ACC112 (cell line): ENCODE data around the gene PIF1.

Experiments used
- H2AFZ ChIP-seq: fragments of 200-600 bp; sonication (generic); one replicate; pipeline ENCODE4 v1.6.0; 2017; ENCODE audit warnings: antibody characterized with exemption, low read length; ENCODE audit not compliant: unreplicated experiment
- H3K27ac ChIP-seq: fragments of 200-600 bp; sonication (generic); 2 replicates; pipeline ENCODE4 v1.5.1; 2014; ENCODE audit warnings: low read depth, mild to moderate bottlenecking, antibody characterized with exemption, low read length, moderate library complexity
- H3K27me3 ChIP-seq: fragments of 200-600 bp; sonication (generic); 2 replicates; pipeline ENCODE4 v1.6.1; 2014; ENCODE audit warnings: mild to moderate bottlenecking, antibody characterized with exemption, low read length, moderate library complexity, mixed read lengths; ENCODE audit not compliant: insufficient read depth
- H3K36me3 ChIP-seq: fragments of 200-600 bp; sonication (generic); 2 replicates; pipeline ENCODE4 v1.6.1; 2016; ENCODE audit warnings: mild to moderate bottlenecking, antibody characterized with exemption, low read length, moderate library complexity, mixed read lengths; ENCODE audit not compliant: insufficient read depth
- H3K4me1 ChIP-seq: fragments of 200-600 bp; sonication (generic); one replicate; pipeline ENCODE4 v1.6.1; 2016; ENCODE audit warnings: low read length, mixed read lengths; ENCODE audit not compliant: insufficient read depth, unreplicated experiment, control insufficient read depth
- H3K4me3 ChIP-seq: fragments of 200-600 bp; sonication (generic); 2 replicates; pipeline ENCODE4 v1.5.1; 2014; ENCODE audit warnings: mild to moderate bottlenecking, low read depth, low read length
- H3K79me2 ChIP-seq: fragments of 200-600 bp; sonication (generic); one replicate; pipeline ENCODE4 v1.6.0; 2016; ENCODE audit warnings: low read length; ENCODE audit not compliant: control insufficient read depth, unreplicated experiment, insufficient read depth

The PIF1 gene

DNA sequence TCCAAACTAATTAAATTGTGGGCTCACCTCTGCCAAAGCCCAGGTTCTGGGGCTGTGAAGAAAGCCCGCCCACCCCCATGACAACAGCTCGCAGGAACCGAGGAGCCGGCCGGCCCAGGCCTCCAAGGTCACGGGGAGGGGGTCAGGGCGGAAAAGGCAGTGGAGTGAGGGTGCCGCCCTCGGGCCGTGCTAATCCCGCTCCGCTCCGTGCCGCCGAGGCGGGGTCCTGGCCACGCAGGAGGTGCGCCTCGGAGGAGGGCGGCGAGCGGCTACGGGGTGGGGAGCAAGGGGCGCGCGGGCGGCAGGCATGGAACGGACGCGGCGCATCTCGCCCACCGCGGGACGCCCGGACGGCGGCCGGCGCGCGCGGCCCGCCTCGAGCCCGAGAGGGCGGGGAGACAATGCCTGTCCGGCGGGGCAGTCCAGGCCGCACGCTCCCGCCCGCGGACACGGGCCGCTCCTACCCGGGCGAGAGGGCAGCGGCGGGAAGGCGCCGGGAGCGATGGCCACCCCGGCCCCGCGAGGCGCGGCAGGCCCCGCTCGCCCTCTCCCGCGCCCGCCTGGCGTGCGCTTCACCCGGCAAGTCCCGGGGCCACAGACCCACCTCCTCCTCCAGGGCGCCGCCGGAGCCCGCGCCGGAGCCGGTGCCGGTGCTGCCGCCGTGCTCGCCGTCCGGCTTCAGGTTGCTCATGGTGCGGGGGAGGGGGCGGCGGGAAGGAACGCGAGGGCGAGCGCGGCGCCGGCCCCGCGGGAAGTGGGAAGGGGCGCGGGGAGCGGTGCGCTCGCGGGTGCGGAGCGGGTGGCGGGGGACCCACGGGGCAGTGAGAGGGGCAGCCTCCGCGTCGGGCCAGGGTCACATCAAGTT is 50.6 kb downstream of the PIF1 start:
- peaks cover 31% of the 10 kb centered on the region for H3K27me3 ChIP-seq
- H2AFZ ChIP-seq: peak overlapping the region; percentile 38
- peak overlapping the region; percentile 76 for H3K4me3 ChIP-seq

DNA sequence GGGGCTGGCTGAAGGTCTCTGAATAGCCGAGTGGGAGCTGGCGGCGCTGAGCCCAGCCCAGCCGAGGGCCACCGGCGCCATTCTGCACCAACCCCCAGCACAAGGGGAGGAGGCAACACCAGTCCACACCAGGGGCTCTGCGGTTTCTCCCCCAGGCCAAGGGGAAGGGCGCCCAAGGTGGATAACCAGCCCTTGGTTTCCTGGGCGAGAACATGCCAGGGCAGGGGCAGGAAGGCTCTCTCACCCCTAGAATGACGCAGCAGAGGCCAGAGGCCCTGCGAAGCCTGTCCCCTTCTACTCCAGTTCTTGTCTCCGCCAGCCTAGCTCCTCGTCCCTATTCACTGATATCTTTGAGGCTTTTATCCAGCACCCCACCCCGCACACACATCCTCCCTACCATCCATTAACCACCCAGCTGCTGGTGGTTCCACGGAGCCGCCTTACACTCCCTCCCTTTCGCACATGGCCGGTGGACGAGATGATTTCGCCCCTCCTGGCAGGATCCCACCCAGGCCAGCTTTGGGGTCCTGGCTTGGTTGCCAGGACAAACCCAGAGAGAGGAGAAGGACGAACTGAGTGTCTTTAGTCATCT is 51.3 kb downstream of the PIF1 start:
- peaks cover 31% of the 10 kb centered on the region for H3K27me3 ChIP-seq
- H3K36me3 ChIP-seq: no peaks in the 10 kb centered on the region
- H2AFZ ChIP-seq: no peak overlapping the region
- no peak overlapping the region for H3K4me3 ChIP-seq
- H3K79me2 ChIP-seq: no peaks in the 10 kb centered on the region
- no peaks in the 10 kb centered on the region for H3K4me1 ChIP-seq
- H3K27ac ChIP-seq: no peak overlapping the region

More for the DNA sequence above, 50.6 kb downstream of the PIF1 start:
- H3K36me3 ChIP-seq: no peaks in the 10 kb centered on the region
- H3K4me1 ChIP-seq: no peaks in the 10 kb centered on the region
- H3K27ac ChIP-seq: no peak overlapping the region
- H3K79me2 ChIP-seq: no peaks in the 10 kb centered on the region

DNA sequence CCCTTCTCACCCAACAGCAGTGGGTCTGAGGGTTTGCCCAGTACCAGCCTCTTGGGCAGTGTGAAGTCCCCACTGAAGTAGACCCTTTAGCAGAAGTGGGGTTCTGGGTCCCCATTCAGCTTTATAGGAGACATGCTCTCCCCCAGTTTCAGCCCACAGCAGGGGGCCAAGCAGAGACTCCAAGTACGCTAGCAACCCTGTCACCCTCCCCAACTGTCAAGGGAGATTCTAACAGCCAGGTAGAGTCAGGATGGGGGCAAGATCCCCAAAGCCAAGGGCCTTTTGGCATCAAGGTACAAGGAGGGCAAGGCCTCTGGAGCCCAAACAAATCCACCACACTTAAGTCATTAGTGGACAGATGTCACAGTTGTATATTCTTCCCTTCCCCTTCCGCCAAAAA is 51.8 kb downstream of the PIF1 start:
- H3K27me3 ChIP-seq: peaks cover 31% of the 10 kb centered on the region
- no peaks in the 10 kb centered on the region for H3K79me2 ChIP-seq
- H3K4me3 ChIP-seq: no peak overlapping the region
- no peak overlapping the region for H3K27ac ChIP-seq
- H3K36me3 ChIP-seq: no peaks in the 10 kb centered on the region
- H3K4me1 ChIP-seq: no peaks in the 10 kb centered on the region
- H2AFZ ChIP-seq: no peak overlapping the region

DNA sequence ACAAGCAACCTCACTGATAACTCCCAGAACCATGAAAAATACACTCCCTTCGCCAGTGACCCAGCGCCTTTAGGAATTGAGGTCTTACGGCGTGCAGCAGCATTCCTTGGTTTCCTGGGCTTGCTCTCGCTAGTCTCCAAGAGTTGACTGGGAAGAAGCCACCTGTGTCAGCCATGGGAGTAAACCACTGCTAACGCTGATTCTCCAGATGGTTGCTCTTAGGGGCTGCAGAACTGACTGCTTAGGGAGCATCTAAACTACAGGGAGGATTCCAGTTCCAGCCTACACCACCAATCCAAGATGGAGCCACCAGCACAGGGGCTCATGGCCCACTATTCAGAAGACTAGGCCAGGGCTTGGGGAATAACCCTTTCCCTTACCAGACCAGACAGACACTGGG is 52.5 kb downstream of the PIF1 start:
- Histone ChIP-seq H3K79me2 (no peaks in the 10 kb centered on the region), H3K4me3 (no peak overlapping the region), H2AFZ (no peak overlapping the region), H3K36me3 (no peaks in the 10 kb centered on the region), H3K27ac (no peak overlapping the region), H3K4me1 (no peaks in the 10 kb centered on the region), H3K27me3 (peaks cover 31% of the 10 kb centered on the region)

DNA sequence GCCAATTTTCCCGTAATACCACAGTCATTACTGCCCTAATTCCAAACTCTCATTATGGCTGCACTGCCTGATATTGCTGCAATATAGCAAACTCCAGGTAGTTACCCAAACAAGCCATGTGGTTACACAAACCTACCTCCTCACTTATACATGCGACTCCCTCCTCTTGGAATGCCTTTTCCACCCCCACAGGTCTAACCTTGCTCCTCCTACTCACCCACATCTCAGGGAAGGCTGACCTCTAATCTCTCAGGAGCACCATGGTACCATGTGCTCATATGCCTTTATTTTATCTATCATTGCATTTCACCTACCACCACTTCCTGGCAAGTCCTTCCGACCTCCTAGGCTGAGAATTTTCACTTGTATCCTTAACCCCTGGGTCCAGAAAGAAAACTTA is 53.0 kb downstream of the PIF1 start:
- H2AFZ ChIP-seq: no peak overlapping the region
- no peaks in the 10 kb centered on the region for H3K4me1 ChIP-seq
- no peak overlapping the region for H3K4me3 ChIP-seq
- no peaks in the 10 kb centered on the region for H3K36me3 ChIP-seq
- H3K27me3 ChIP-seq: peaks cover 31% of the 10 kb centered on the region
- no peaks in the 10 kb centered on the region for H3K79me2 ChIP-seq
- no peak overlapping the region for H3K27ac ChIP-seq

DNA sequence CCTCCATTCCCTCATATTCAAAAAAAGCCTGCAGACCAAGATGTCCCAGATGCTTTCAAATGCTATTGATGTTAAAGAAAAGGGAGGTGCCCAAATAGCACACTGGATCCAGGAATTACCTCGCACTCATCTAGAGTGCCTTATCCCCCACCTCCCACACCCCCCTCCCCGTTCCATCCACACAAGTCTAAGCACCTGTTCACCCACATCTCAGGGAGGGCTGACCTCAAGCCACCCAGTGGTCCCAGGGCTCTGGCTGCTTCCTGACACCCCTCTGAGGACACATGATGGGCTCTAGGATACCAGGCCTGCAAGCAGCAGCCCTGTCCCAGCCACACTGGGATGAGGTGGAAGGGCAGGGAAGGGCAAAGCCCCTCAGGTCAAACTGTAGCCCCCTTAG is 54.8 kb downstream of the PIF1 start:
- Histone ChIP-seq H3K4me3 (no peak overlapping the region), H2AFZ (no peak overlapping the region), H3K4me1 (no peaks in the 10 kb centered on the region), H3K27ac (no peak overlapping the region), H3K36me3 (no peaks in the 10 kb centered on the region), H3K79me2 (no peaks in the 10 kb centered on the region), H3K27me3 (peaks cover 19% of the 10 kb centered on the region)

DNA sequence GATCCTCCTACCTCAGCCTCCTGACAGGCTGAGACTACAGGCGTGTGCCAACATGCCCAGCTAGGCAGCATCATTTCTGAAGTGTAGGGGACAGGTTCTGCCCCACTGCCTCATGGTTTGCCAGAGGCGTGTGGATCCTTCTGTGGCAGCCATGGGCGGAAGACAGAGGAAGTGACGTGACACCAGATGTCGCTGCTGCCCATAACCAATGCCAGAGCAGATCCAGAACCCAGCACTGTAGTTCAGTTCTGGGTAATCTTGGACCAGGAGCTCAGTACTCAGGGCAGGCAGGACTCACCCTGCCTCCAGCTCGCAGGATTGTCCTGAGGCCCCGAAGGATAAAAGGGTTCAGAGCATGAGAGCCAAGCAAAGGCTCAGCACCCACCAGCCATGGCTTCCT is 58.2 kb downstream of the PIF1 start:
- no peak overlapping the region for H3K27ac ChIP-seq
- no peaks in the 10 kb centered on the region for H3K4me1 ChIP-seq
- H3K79me2 ChIP-seq: no peaks in the 10 kb centered on the region
- H3K4me3 ChIP-seq: no peak overlapping the region
- no peaks in the 10 kb centered on the region for H3K27me3 ChIP-seq
- H2AFZ ChIP-seq: no peak overlapping the region
- no peaks in the 10 kb centered on the region for H3K36me3 ChIP-seq

DNA sequence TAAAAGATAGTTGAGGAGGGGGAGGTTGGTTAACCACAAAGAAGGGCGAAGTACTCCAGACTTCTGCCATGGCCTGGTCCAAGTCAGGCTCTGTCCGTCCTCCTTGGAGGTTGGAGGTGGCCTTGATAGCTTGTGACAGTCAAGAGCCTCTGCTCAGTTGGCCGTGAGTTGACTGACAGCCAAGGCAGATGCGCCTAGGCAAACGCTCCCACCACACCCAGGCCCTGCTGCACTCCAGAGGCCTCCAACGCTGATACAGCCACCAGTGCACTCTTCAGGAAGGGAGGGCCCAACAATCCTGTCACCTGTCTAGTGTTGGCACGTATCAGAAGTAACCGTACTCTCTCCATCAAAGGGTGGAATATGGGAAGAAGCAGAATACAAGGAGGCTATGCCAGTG is 59.4 kb downstream of the PIF1 start:
- no peaks in the 10 kb centered on the region for H3K27me3 ChIP-seq
- no peak overlapping the region for H3K27ac ChIP-seq
- no peaks in the 10 kb centered on the region for H3K4me1 ChIP-seq
- H3K36me3 ChIP-seq: no peaks in the 10 kb centered on the region
- no peak overlapping the region for H2AFZ ChIP-seq
- no peak overlapping the region for H3K4me3 ChIP-seq
- no peaks in the 10 kb centered on the region for H3K79me2 ChIP-seq
